NB4 (cell line): ENCODE results near the gene ERVMER34-1.

ENCODE experiments used
- MAX ChIP-seq: IDR thresholded peaks from 2 replicates; pipeline ENCODE4 v1.6.1; 2011; ENCODE audit warnings: low read depth, low read length
- MYC ChIP-seq: IDR thresholded peaks from 2 replicates; pipeline ENCODE4 v1.6.1; 2011; ENCODE audit warnings: low read depth, low read length
- POLR2A ChIP-seq: IDR thresholded peaks from 2 replicates; pipeline ENCODE4 v1.6.1; 2011; ENCODE audit warnings: mild to moderate bottlenecking; ENCODE audit not compliant: insufficient read length; ENCODE audit errors: extremely low read depth
- TF ChIP-seq, protein P1 (sequence below): IDR thresholded peaks from one replicate; pipeline ENCODE4 v1.5.1; 2012; ENCODE audit warnings: low read depth, low read length

- TF ChIP-seq, protein P1, sequence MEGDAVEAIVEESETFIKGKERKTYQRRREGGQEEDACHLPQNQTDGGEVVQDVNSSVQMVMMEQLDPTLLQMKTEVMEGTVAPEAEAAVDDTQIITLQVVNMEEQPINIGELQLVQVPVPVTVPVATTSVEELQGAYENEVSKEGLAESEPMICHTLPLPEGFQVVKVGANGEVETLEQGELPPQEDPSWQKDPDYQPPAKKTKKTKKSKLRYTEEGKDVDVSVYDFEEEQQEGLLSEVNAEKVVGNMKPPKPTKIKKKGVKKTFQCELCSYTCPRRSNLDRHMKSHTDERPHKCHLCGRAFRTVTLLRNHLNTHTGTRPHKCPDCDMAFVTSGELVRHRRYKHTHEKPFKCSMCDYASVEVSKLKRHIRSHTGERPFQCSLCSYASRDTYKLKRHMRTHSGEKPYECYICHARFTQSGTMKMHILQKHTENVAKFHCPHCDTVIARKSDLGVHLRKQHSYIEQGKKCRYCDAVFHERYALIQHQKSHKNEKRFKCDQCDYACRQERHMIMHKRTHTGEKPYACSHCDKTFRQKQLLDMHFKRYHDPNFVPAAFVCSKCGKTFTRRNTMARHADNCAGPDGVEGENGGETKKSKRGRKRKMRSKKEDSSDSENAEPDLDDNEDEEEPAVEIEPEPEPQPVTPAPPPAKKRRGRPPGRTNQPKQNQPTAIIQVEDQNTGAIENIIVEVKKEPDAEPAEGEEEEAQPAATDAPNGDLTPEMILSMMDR, result no peak
- TF ChIP-seq MAX (peak; percentile 96), POLR2A (peak; percentile 96), MYC (peak; percentile 96)
Observed at GRCh38 chr4:52712251-52713130, 38.7 kb downstream of the ERVMER34-1 start.
